Measurements from ENCODE around the gene NT5DC4.

GRCh38 chr2:112723547-112723940, 2.7 kb downstream of the NT5DC4 start:
- no peak for TF ChIP-seq CTCF (IDR thresholded peaks at IDR 0.05)
- TF ChIP-seq POLR2A (IDR thresholded peaks at IDR 0.05), result no peak
- no peak for TF ChIP-seq POLR2AphosphoS5 (IDR thresholded peaks at IDR 0.05)

Measured in gastroesophageal sphincter (tissue), 3 donors.